HepG2 (cell line): ENCODE results near the gene RPS10. TPM values are rescaled to one million over a fixed set of nuclear protein-coding genes. Genes with fewer than 3 reads are reported as not detected.

Experiments used
- IKZF4 ChIP-seq: sonication (generic); formaldehyde crosslinking; IDR thresholded peaks from 2 replicates; pipeline ENCODE4 v1.5.1; 2020; ENCODE audit warnings: borderline replicate concordance, mild to moderate bottlenecking, low read depth, missing genetic modification reagents; ENCODE audit errors: not compliant biosample characterization
- RARG ChIP-seq: sonication (generic); formaldehyde crosslinking; IDR thresholded peaks from 2 replicates; pipeline ENCODE4 v1.4.0; 2020; ENCODE audit warnings: low read depth, mild to moderate bottlenecking, missing genetic modification reagents
- SIN3A ChIP-seq: IDR thresholded peaks from 2 replicates; pipeline ENCODE4 v1.6.1; 2011; ENCODE audit warnings: low read depth, mild to moderate bottlenecking, control low read depth, low read length, borderline replicate concordance
- SRF ChIP-seq: IDR thresholded peaks from 2 replicates; pipeline ENCODE4 v1.6.1; 2011; ENCODE audit warnings: mild to moderate bottlenecking, low read depth, low read length, moderate library complexity
- TAF1 ChIP-seq: sonication (generic); formaldehyde crosslinking; IDR thresholded peaks from 2 replicates; pipeline ENCODE4 v1.4.0; 2020; ENCODE audit warnings: missing genetic modification reagents
- ZEB1 ChIP-seq: IDR thresholded peaks from 2 replicates; pipeline ENCODE4 v1.6.1; 2012; ENCODE audit warnings: mild to moderate bottlenecking, low read depth, inconsistent platforms; ENCODE audit not compliant: insufficient replicate concordance
- ZFP41 ChIP-seq: sonication (generic); formaldehyde crosslinking; IDR thresholded peaks from 2 replicates; pipeline ENCODE4 v1.4.0; 2020; ENCODE audit warnings: mild to moderate bottlenecking, missing genetic modification reagents, borderline replicate concordance
- ZFP62 ChIP-seq: sonication (generic); formaldehyde crosslinking; IDR thresholded peaks from 2 replicates; pipeline ENCODE4 v1.4.0; 2020; ENCODE audit warnings: missing genetic modification reagents
- ZNF335 ChIP-seq: sonication (generic); formaldehyde crosslinking; IDR thresholded peaks from 2 replicates; pipeline ENCODE4 v1.4.0; 2020; ENCODE audit warnings: missing genetic modification reagents
- ZNF687 ChIP-seq: sonication (generic); formaldehyde crosslinking; IDR thresholded peaks from 2 replicates; pipeline ENCODE4 v1.5.1; 2020; ENCODE audit warnings: mild to moderate bottlenecking, missing genetic modification reagents, moderate library complexity
- polyA plus RNA-seq, 8 experiments: library from polyadenylated mRNA; depleted of rRNA in 3 of 8; stranded (reverse) in 7 of 8; unstranded in 1 of 8; fragments of >200 nt; fragmentation: Illumina TruSeq in 4 of 8; extraction: Trizol in 4 of 8; gene quantifications; 2 replicates each; pipeline versions ENCODE4 v1.2.1 to v1.2.3, GENCODE V29; 2011 to 2016; ENCODE audit warnings: low read depth in 4 of 8, missing spikeins in 1 of 8, mixed read lengths in 1 of 8; ENCODE audit not compliant: insufficient read depth in 1 of 8
- total RNA-seq, 5 experiments: library from RNA; depleted of rRNA; stranded (reverse); fragments of >200 nt; fragmentation: Illumina TruSeq; extraction: Trizol; gene quantifications; 2 replicates each; pipeline ENCODE4 v1.2.3, GENCODE V29; 2016; ENCODE audit warnings: low read depth in 1 of 5
- TF ChIP-seq, protein P1 (sequence below): sonication (generic); formaldehyde crosslinking; IDR thresholded peaks from 2 replicates; pipeline ENCODE4 v1.8.0; 2022; ENCODE audit warnings: mild to moderate bottlenecking, missing genetic modification reagents; ENCODE audit not compliant: insufficient replicate concordance
- TF ChIP-seq, protein P2 (sequence below): sonication (generic); formaldehyde crosslinking; IDR thresholded peaks from 2 replicates; pipeline ENCODE4 v1.5.0; 2020; ENCODE audit warnings: mild to moderate bottlenecking, missing genetic modification reagents
- TF ChIP-seq, protein P3 (sequence below): sonication (generic); formaldehyde crosslinking; IDR thresholded peaks from 2 replicates; pipeline ENCODE4 v1.4.0; 2020; ENCODE audit warnings: missing genetic modification reagents, borderline replicate concordance

RPS10 gene
- total and polyA plus RNA-seq, 2 of the 13 experiments (the other 11 are each of a cell fraction or from before 2014, with no cell fraction given) = 2,909 to 4,648 TPM

DNA sequence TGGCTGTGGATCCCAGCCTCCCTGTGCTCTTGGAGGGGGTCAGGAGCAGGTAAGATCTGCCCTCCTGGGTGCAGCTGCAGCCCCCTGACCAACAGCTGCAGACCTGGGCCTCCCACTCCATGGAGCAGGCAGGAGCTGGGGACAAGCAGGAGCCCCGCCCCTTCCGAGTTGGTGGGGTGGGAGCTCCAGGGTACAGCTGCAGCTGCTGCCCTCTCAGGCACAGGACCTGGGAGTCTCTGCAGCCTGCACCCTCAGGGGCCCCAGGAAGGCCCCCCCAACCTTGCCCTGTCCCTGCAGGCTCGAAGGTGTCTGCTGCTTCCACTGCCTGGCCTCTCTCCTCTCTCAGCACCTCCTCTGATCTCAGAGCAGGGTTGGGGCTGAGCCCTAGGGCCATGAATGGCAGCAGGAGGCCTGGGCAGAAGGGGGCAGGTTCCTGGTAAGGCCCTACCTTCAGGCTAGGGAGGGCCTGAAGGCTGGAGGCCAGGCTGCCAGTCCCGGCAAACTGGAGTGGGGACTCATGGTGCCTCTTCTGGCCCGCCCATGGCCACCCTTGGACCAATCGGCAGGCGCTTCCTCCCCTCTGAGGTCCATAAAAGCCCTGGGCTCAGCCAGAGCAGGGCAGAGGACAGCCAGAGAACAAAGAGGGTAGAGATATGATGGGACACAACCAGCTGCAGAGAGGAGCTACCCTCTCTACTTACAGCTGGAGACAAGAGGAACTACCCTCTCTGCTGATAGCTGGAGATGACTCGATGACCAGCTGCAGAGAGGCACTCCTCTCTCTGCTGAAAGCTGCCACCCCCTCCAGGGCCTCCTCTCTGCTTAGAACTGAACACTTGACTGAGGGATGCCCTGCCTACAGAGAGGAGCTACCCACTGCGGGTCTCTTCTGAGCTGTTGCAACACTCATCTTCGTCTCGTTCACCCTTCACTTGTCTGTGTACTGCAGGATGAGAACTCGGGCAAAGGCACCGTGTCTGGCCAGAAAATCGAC is 32.2 kb upstream of the RPS10 start (continued):
- peak; percentile 62 for TF ChIP-seq IKZF4 (CRISPR knock-in tag)
- TF ChIP-seq ZNF687 (CRISPR knock-in tag) = peak; percentile 77
- TF ChIP-seq, protein P1, sequence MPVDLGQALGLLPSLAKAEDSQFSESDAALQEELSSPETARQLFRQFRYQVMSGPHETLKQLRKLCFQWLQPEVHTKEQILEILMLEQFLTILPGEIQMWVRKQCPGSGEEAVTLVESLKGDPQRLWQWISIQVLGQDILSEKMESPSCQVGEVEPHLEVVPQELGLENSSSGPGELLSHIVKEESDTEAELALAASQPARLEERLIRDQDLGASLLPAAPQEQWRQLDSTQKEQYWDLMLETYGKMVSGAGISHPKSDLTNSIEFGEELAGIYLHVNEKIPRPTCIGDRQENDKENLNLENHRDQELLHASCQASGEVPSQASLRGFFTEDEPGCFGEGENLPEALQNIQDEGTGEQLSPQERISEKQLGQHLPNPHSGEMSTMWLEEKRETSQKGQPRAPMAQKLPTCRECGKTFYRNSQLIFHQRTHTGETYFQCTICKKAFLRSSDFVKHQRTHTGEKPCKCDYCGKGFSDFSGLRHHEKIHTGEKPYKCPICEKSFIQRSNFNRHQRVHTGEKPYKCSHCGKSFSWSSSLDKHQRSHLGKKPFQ (CRISPR knock-in tag) = no peak
- peak; percentile 25; the same call in 1 of the 2 replicates for TF ChIP-seq SIN3A
- peak; percentile 67; the same call in 1 of the 2 replicates for TF ChIP-seq ZNF335 (CRISPR knock-in tag)
- TF ChIP-seq RARG = no peak
- no peak for TF ChIP-seq ZEB1
- TF ChIP-seq, protein P2, sequence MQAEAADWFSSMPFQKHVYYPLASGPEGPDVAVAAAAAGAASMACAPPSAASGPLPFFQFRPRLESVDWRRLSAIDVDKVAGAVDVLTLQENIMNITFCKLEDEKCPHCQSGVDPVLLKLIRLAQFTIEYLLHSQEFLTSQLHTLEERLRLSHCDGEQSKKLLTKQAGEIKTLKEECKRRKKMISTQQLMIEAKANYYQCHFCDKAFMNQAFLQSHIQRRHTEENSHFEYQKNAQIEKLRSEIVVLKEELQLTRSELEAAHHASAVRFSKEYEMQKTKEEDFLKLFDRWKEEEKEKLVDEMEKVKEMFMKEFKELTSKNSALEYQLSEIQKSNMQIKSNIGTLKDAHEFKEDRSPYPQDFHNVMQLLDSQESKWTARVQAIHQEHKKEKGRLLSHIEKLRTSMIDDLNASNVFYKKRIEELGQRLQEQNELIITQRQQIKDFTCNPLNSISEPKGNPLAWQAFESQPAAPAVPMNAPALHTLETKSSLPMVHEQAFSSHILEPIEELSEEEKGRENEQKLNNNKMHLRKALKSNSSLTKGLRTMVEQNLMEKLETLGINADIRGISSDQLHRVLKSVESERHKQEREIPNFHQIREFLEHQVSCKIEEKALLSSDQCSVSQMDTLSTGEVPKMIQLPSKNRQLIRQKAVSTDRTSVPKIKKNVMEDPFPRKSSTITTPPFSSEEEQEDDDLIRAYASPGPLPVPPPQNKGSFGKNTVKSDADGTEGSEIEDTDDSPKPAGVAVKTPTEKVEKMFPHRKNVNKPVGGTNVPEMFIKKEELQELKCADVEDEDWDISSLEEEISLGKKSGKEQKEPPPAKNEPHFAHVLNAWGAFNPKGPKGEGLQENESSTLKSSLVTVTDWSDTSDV (CRISPR knock-in tag) = peak; percentile 66; the same call in 1 of the 2 replicates
- peak; percentile 74 for TF ChIP-seq TAF1 (CRISPR knock-in tag)
- TF ChIP-seq SRF = no peak
- no peak for TF ChIP-seq ZFP41
- TF ChIP-seq ZFP62 = no peak
- TF ChIP-seq, protein P3, sequence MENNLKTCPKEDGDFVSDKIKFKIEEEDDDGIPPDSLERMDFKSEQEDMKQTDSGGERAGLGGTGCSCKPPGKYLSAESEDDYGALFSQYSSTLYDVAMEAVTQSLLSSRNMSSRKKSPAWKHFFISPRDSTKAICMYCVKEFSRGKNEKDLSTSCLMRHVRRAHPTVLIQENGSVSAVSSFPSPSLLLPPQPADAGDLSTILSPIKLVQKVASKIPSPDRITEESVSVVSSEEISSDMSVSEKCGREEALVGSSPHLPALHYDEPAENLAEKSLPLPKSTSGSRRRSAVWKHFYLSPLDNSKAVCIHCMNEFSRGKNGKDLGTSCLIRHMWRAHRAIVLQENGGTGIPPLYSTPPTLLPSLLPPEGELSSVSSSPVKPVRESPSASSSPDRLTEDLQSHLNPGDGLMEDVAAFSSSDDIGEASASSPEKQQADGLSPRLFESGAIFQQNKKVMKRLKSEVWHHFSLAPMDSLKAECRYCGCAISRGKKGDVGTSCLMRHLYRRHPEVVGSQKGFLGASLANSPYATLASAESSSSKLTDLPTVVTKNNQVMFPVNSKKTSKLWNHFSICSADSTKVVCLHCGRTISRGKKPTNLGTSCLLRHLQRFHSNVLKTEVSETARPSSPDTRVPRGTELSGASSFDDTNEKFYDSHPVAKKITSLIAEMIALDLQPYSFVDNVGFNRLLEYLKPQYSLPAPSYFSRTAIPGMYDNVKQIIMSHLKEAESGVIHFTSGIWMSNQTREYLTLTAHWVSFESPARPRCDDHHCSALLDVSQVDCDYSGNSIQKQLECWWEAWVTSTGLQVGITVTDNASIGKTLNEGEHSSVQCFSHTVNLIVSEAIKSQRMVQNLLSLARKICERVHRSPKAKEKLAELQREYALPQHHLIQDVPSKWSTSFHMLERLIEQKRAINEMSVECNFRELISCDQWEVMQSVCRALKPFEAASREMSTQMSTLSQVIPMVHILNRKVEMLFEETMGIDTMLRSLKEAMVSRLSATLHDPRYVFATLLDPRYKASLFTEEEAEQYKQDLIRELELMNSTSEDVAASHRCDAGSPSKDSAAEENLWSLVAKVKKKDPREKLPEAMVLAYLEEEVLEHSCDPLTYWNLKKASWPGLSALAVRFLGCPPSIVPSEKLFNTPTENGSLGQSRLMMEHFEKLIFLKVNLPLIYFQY = no peak
